IMR-90 (cell line): ENCODE results near the gene ANKH. TPM values are rescaled to one million over a fixed set of nuclear protein-coding genes. Genes with fewer than 3 reads are reported as not detected.
A peak's percentile ranks its signal among the peaks of the same experiment; 100 is the strongest.
"Not testable (repeated sequence)": the region's sequence is repeated elsewhere in the genome, so short reads cannot be mapped to it uniquely, and the experiment has no call there.

ENCODE experiments used
- ATAC-seq: fragments of 200-7000 bp; cut with Tn5 transposase; 2 replicates; pipeline ENCODE4 v1.9.1; 2020; ENCODE audit warnings: low read depth, mild to moderate bottlenecking, moderate library complexity
- BruUV-seq: library from RNA; stranded (reverse); fragments of 400-500 nt; replicated peaks from 2 replicates; lab custom pipeline; 2021; lab: Mats Ljungman, UMichigan
- CTCF ChIA-PET: fragments of 300-600 bp; formaldehyde crosslinking; extraction: SDS; loops from one replicate; lab custom pipeline; 2021; ENCODE audit warnings: antibody characterized with exemption; lab: Yijun Ruan, JAX
- POLR2A ChIA-PET: fragments of 300-600 bp; sonication (Branson Sonifier 250); formaldehyde crosslinking; loops from one replicate; lab custom pipeline; 2022; ENCODE audit warnings: antibody characterized with exemption; ENCODE audit not compliant: unreplicated experiment; lab: Charles Lee
- DNase-seq: peaks from one replicate; pipeline ENCODE4 v3.0.0; 2013
- H2AFZ ChIP-seq: replicated peaks from 2 replicates; pipeline ENCODE3; 2013; ENCODE audit warnings: low read length, mild to moderate bottlenecking; ENCODE audit not compliant: poor library complexity
- H2AK5ac ChIP-seq: 2 replicates; pipeline ENCODE4 v1.6.1; 2013; ENCODE audit warnings: low read depth, low read length, inconsistent platforms
- H2AK9ac ChIP-seq: replicated peaks from 2 replicates; pipeline ENCODE3; 2013; ENCODE audit warnings: mild to moderate bottlenecking, low read depth, low read length, moderate library complexity; ENCODE audit not compliant: poor library complexity
- H2BK120ac ChIP-seq: 2 replicates; pipeline ENCODE4 v1.6.1; 2013; ENCODE audit warnings: low read depth, low read length, inconsistent platforms
- H2BK15ac ChIP-seq: 3 replicates; pipeline ENCODE4 v1.6.1; 2013; ENCODE audit warnings: low read depth, low read length, inconsistent platforms
- H2BK20ac ChIP-seq: 2 replicates; pipeline ENCODE4 v1.6.1; 2013; ENCODE audit warnings: low read depth, mild to moderate bottlenecking, inconsistent platforms, low read length, moderate library complexity
- H2BK5ac ChIP-seq: 2 replicates; pipeline ENCODE4 v1.6.1; 2013; ENCODE audit warnings: mild to moderate bottlenecking, low read depth, low read length, inconsistent platforms; ENCODE audit not compliant: poor library complexity, severe bottlenecking
- H3K14ac ChIP-seq: replicated peaks from 2 replicates; pipeline ENCODE4 v1.6.1; 2013; ENCODE audit warnings: low read depth, low read length, inconsistent platforms
- H3K18ac ChIP-seq: 2 replicates; pipeline ENCODE4 v1.6.1; 2013; ENCODE audit warnings: low read depth, low read length, control low read depth
- H3K23ac ChIP-seq: 2 replicates; pipeline ENCODE4 v1.6.1; 2013; ENCODE audit warnings: low read depth, low read length, inconsistent platforms
- H3K27ac ChIP-seq: 2 replicates; pipeline ENCODE4 v1.5.1; 2013; ENCODE audit warnings: mild to moderate bottlenecking, control low read depth, low read length; ENCODE audit not compliant: insufficient read depth
- H3K27me3 ChIP-seq: 2 replicates; pipeline ENCODE4 v1.6.1; 2013; ENCODE audit warnings: low read length; ENCODE audit not compliant: control insufficient read depth, insufficient read depth
- H3K36me3 ChIP-seq: 2 replicates; pipeline ENCODE4 v1.6.1; 2013; ENCODE audit warnings: low read length, mixed read lengths; ENCODE audit not compliant: control insufficient read depth, insufficient read depth
- H3K4ac ChIP-seq: 2 replicates; pipeline ENCODE4 v1.6.1; 2013; ENCODE audit warnings: low read depth, low read length, inconsistent platforms
- H3K4me1 ChIP-seq: 2 replicates; pipeline ENCODE4 v1.6.1; 2013; ENCODE audit warnings: low read length, mixed read lengths; ENCODE audit not compliant: control insufficient read depth, insufficient read depth
- H3K4me2 ChIP-seq: 2 replicates; pipeline ENCODE4 v1.6.1; 2013; ENCODE audit warnings: low read depth, mild to moderate bottlenecking, control low read depth, low read length, moderate library complexity
- H3K4me3 ChIP-seq: 2 replicates; pipeline ENCODE4 v1.5.1; 2013; ENCODE audit warnings: low read depth, mild to moderate bottlenecking, control low read depth, low read length, moderate library complexity; ENCODE audit not compliant: insufficient read depth
- H3K56ac ChIP-seq: 2 replicates; pipeline ENCODE4 v1.6.1; 2013; ENCODE audit warnings: low read length, inconsistent platforms; ENCODE audit not compliant: insufficient read depth; ENCODE audit errors: extremely low read depth
- H3K79me1 ChIP-seq, 2 experiments: 2 replicates each; pipeline ENCODE4 v1.6.1; 2013; ENCODE audit warnings: low read length in 2 of 2, inconsistent platforms in 1 of 2, low read depth in 1 of 2
- H3K9ac ChIP-seq: 2 replicates; pipeline ENCODE4 v1.6.1; 2013; ENCODE audit warnings: low read depth, low read length, control low read depth
- H3K9me1 ChIP-seq: 2 replicates; pipeline ENCODE4 v1.6.1; 2013; ENCODE audit warnings: low read length, inconsistent platforms; ENCODE audit not compliant: insufficient read depth
- H3K9me3 ChIP-seq: 2 replicates; pipeline ENCODE4 v1.6.1; 2013; ENCODE audit warnings: low read length; ENCODE audit not compliant: control insufficient read depth, insufficient read depth
- H4K20me1 ChIP-seq: 2 replicates; pipeline ENCODE4 v1.6.1; 2013; ENCODE audit warnings: low read length, inconsistent platforms; ENCODE audit not compliant: insufficient read depth
- H4K5ac ChIP-seq: 2 replicates; pipeline ENCODE4 v1.6.1; 2013; ENCODE audit warnings: mild to moderate bottlenecking, low read depth, low read length, control low read depth
- H4K8ac ChIP-seq, 2 experiments: 2 replicates each; pipeline ENCODE4 v1.6.1; 2013; ENCODE audit warnings: low read depth in 2 of 2, low read length in 2 of 2, control low read depth in 1 of 2, inconsistent platforms in 1 of 2
- H4K91ac ChIP-seq: 2 replicates; pipeline ENCODE4 v1.6.1; 2013; ENCODE audit warnings: low read depth, low read length, inconsistent platforms; ENCODE audit not compliant: insufficient read depth
- BHLHE40 ChIP-seq: fragments of 150-350 bp; IDR thresholded peaks from 2 replicates; pipeline ENCODE4 v1.6.1; 2016; ENCODE audit warnings: mild to moderate bottlenecking, low read depth, low read length
- CEBPB ChIP-seq: IDR thresholded peaks from 2 replicates; pipeline ENCODE4 v1.6.1; 2012; ENCODE audit warnings: low read depth, low read length, improper control_type of control experiment
- CHD1 ChIP-seq: IDR thresholded peaks from 2 replicates; pipeline ENCODE4 v1.6.1; 2012; ENCODE audit warnings: low read depth, low read length, improper control_type of control experiment
- MAZ ChIP-seq: IDR thresholded peaks from 2 replicates; pipeline ENCODE4 v1.6.1; 2012; ENCODE audit warnings: low read depth, mild to moderate bottlenecking, low read length, improper control_type of control experiment, moderate library complexity, borderline replicate concordance
- MXI1 ChIP-seq: IDR thresholded peaks from 2 replicates; pipeline ENCODE4 v1.6.1; 2012; ENCODE audit warnings: low read depth, mild to moderate bottlenecking, low read length, moderate library complexity, borderline replicate concordance
- NFE2L2 ChIP-seq: fragments of 150-350 bp; IDR thresholded peaks from 2 replicates; pipeline ENCODE4 v1.6.1; 2016; ENCODE audit warnings: low read depth, mild to moderate bottlenecking, low read length
- RAD21 ChIP-seq: IDR thresholded peaks from 2 replicates; pipeline ENCODE4 v1.6.1; 2012; ENCODE audit warnings: low read length, improper control_type of control experiment
- RCOR1 ChIP-seq: IDR thresholded peaks from 2 replicates; pipeline ENCODE4 v1.6.1; 2012; ENCODE audit warnings: mild to moderate bottlenecking, low read length, improper control_type of control experiment; ENCODE audit not compliant: insufficient replicate concordance
- RFX5 ChIP-seq: IDR thresholded peaks from 2 replicates; pipeline ENCODE4 v1.8.0; 2012; ENCODE audit warnings: low read depth, mild to moderate bottlenecking, low read length, moderate library complexity
- WGBS, 2 experiments: methylation state at CpG; one replicate each; pipeline versions ENCODE4 v1.1.5 to v1.1.7; 2013; ENCODE audit warnings: missing lambda C conversion rate in 2 of 2; ENCODE audit not compliant: insufficient read length in 1 of 2; ENCODE audit errors: extremely low coverage in 2 of 2; 5-methylcytosine and 5-hydroxymethylcytosine counted together
- dilution Hi-C: fragments of 300-500 bp; cut with HindIII; formaldehyde crosslinking; loops from one replicate; pipeline ENCODE4 v1.14.3; 2018; ENCODE audit warnings: low sequenced_read_pairs; ENCODE audit not compliant: unreplicated experiment
- in situ Hi-C: fragments of 300-500 bp; cut with MboI; formaldehyde crosslinking; loops from 3 replicates; pipeline ENCODE4 v1.14.3; 2019; ENCODE audit warnings: low sequenced_read_pairs, inconsistent platforms, mixed read lengths
- intact Hi-C: fragments of 100-400 bp; cut with micrococcal nuclease; formaldehyde crosslinking; loops from 2 replicates; pipeline ENCODE4 v1.10.0; 2022
- polyA plus RNA-seq, 3 experiments: library from polyadenylated mRNA; depleted of rRNA; stranded (reverse); fragments of >200 nt; gene quantifications; 2 replicates each; pipeline ENCODE4 v1.2.3, GENCODE V29; 2012; ENCODE audit warnings: low replicate concordance in 1 of 3
- total RNA-seq: library from RNA; depleted of rRNA; stranded (reverse); fragments of >200 nt; gene quantifications from 2 replicates; pipeline ENCODE4 v1.2.3, GENCODE V29; 2012

Gene ANKH
- total and polyA plus RNA-seq, 2 of the 4 experiments (the other 2 are of a cell fraction) = 5.2 to 17.2 TPM

DNA sequence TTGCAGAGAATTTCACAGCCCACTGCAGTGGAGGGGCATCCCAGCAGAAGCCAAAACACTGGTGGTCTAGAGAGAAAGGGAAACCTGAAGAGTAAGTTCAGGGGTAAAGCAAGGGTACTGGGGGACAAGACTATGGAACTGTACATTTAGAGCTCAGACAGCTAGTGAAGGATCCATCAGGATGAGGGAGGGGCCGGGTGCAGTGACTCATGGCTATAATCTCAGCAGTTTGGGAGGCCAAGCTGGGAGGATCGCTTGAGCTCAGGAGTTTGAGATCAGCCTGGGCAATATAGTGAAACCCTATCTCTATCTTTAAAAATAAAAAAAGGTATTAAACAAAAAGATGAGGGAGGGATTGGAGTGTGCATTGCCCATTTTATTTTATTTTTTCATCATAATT lies 7.8 kb upstream of the ANKH start:
- H3K18ac ChIP-seq = no peak overlapping the region
- H4K91ac ChIP-seq = 0 out of 2 replicates have a peak overlapping the region, but pooled peaks have one; percentile 67
- no TSS peak for BruUV-seq
- no peak overlapping the region for H2BK20ac ChIP-seq
- dilution Hi-C loops (no loop called here), in situ Hi-C loops (loop anchor here (10.0 kb wide), 1 partner anchor 125 kb away; no protein-coding TSS in a partner anchor), intact Hi-C loops (no loop called here)
- no peaks in the 10 kb centered on the region; the same call in 1 of the 2 replicates for H3K27me3 ChIP-seq
- H4K5ac ChIP-seq = no peak overlapping the region
- no peak overlapping the region for H4K8ac ChIP-seq
- H2BK120ac ChIP-seq = no peak overlapping the region
- peaks cover 3% of the 10 kb centered on the region; the same call in 1 of the 2 replicates for H3K9me1 ChIP-seq
- H2AK9ac ChIP-seq = no peak overlapping the region
- no peak overlapping the region for H3K9ac ChIP-seq
- no peak overlapping the region for H3K4ac ChIP-seq
- no peak overlapping the region for H2BK5ac ChIP-seq
- H3K56ac ChIP-seq = no peak overlapping the region
- DNase-seq (no peak), ATAC-seq (no peak)
- H3K27ac ChIP-seq = no peak overlapping the region
- TF ChIP-seq NFE2L2 (no peak), MAZ (no peak), CHD1 (no peak), BHLHE40 (no peak), RAD21 (no peak), RFX5 (no peak), MXI1 (no peak), RCOR1 (no peak), CEBPB (no peak)
- no peaks in the 10 kb centered on the region for H3K79me1 ChIP-seq
- WGBS, 2 experiments = 20% methylated on average over 1 of the region's 2 CpGs; no CpG with 5 or more reads in 1 of the 2 experiments
- H3K23ac ChIP-seq = no peak overlapping the region
- 0 out of 2 replicates have a peak overlapping the region, but pooled peaks have one; percentile 75 for H2AK5ac ChIP-seq
- no peak overlapping the region for H3K4me3 ChIP-seq
- H3K14ac ChIP-seq = no peak overlapping the region
- no peaks in the 10 kb centered on the region for H3K9me3 ChIP-seq
- H3K36me3 ChIP-seq = no peaks in the 10 kb centered on the region
- ChIA-PET POLR2A (no interaction called here), CTCF (no interaction called here)
- peaks cover 4% of the 10 kb centered on the region; the same call in 1 of the 2 replicates for H3K4me1 ChIP-seq
- no peaks in the 10 kb centered on the region for H4K20me1 ChIP-seq
- H2AFZ ChIP-seq = no peak overlapping the region
- no peak overlapping the region for H3K4me2 ChIP-seq
- H2BK15ac ChIP-seq = no peak overlapping the region

DNA sequence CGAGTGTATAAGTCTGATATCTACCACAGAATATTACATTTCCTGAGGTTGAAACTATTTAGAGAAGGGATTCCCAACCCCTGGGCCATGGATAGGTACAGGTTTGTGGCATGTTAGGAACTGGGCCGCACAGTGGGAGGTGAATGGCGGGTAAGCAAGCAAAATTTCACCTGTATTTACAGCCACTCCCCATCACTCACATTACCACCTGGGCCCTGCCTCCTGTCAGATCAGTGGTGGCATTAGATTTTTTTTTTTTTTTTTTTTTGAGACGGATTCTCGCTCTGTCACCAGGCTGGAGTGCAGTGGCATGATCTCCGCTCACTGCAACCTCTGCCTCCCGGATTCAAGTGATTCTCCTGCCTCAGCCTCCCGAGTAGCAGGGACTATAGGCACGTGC lies 6.6 kb upstream of the ANKH start:
- H3K27me3 ChIP-seq, H3K9me3 ChIP-seq, H2AFZ ChIP-seq, H2BK120ac ChIP-seq, DNase-seq, H4K91ac ChIP-seq, H3K4me2 ChIP-seq, H3K4ac ChIP-seq, H3K9ac ChIP-seq, H2BK20ac ChIP-seq, H3K27ac ChIP-seq, dilution Hi-C loops, H3K4me3 ChIP-seq, H2BK15ac ChIP-seq, H2AK9ac ChIP-seq, H3K4me1 ChIP-seq, H3K56ac ChIP-seq, H4K5ac ChIP-seq, H4K20me1 ChIP-seq, H2AK5ac ChIP-seq, H3K79me1 ChIP-seq, intact Hi-C loops, H3K23ac ChIP-seq, BruUV-seq, H3K36me3 ChIP-seq, H3K9me1 ChIP-seq, H2BK5ac ChIP-seq, H3K14ac ChIP-seq, H4K8ac ChIP-seq, H3K18ac ChIP-seq, ATAC-seq: not testable (repeated sequence)
- POLR2A ChIA-PET = interaction anchor here (1.1 kb wide), 1 partner anchor 61 kb away, joined by 3 read pairs; no protein-coding TSS in a partner anchor
- CTCF ChIA-PET = interaction anchor here (0.6 kb wide), 1 partner anchor 20 kb away, joined by 3 read pairs; no protein-coding TSS in a partner anchor
- in situ Hi-C loops = loop anchor here (10.0 kb wide), 1 partner anchor 127 kb away; no protein-coding TSS in a partner anchor
- WGBS, 2 experiments = no CpG with 5 or more reads among the region's 9 CpGs
